Left renal cortex interstitium (tissue), 4 donors: Measurements from ENCODE around the gene SPTLC1. TPM values are rescaled to one million over a fixed set of nuclear protein-coding genes. Genes with fewer than 3 reads are reported as not detected.
"Not testable (repeated sequence)": the region's sequence is repeated elsewhere in the genome, so short reads cannot be mapped to it uniquely, and the experiment has no call there.

Experiments
- DNase-seq, 4 donors: peaks; one replicate each; pipeline ENCODE4 v3.0.0-alpha.2; 2013; ENCODE audit warnings: low read depth in 4 of 4, low spot score in 2 of 4, missing footprints in 1 of 4
- polyA plus RNA-seq, 4 donors: library from polyadenylated mRNA; unstranded; fragments of 120-200 nt; gene quantifications; one replicate each; pipeline ENCODE4 v1.2.1, GENCODE V29; 2013; ENCODE audit not compliant: insufficient read length in 4 of 4

The SPTLC1 gene
- polyA plus RNA-seq, 4 donors = 88.6 to 105 (median 97.5) TPM

- DNase-seq = no peak
Measured at GRCh38 chr9:92141144-92142129, 26.2 kb upstream of the SPTLC1 start.

- DNase-seq = no peak
Measured at GRCh38 chr9:92140754-92141143, 25.5 kb upstream of the SPTLC1 start.

GRCh38 chr9:92140074-92140753, 25.0 kb upstream of the SPTLC1 start:
- peak in 1 of 4 donors; percentile 47 for DNase-seq

GRCh38 chr9:92138960-92139540, 23.8 kb upstream of the SPTLC1 start:
- DNase-seq = not testable (repeated sequence)

GRCh38 chr9:92138157-92138959, 23.1 kb upstream of the SPTLC1 start:
- DNase-seq = no peak

GRCh38 chr9:92136184-92136858, 21.1 kb upstream of the SPTLC1 start:
- DNase-seq = no peak

- no peak for DNase-seq
Measured at GRCh38 chr9:92135576-92135975, 20.4 kb upstream of the SPTLC1 start.

- peak in 2 of 4 donors; percentile 56 to 59 for DNase-seq
Measured at GRCh38 chr9:92133949-92134604, 18.9 kb upstream of the SPTLC1 start.

- not testable (repeated sequence) for DNase-seq
Measured at GRCh38 chr9:92132913-92133312, 17.7 kb upstream of the SPTLC1 start.

- no peak for DNase-seq
Measured at GRCh38 chr9:92132501-92132900, 17.3 kb upstream of the SPTLC1 start.

GRCh38 chr9:92122800-92123199, 7.6 kb upstream of the SPTLC1 start:
- DNase-seq = no peak

- DNase-seq = no peak
Measured at GRCh38 chr9:92122061-92122460, 6.8 kb upstream of the SPTLC1 start.

GRCh38 chr9:92121265-92121664, 6.1 kb upstream of the SPTLC1 start:
- no peak for DNase-seq

GRCh38 chr9:92120138-92120537, 4.9 kb upstream of the SPTLC1 start:
- DNase-seq = no peak

- DNase-seq = no peak
Measured at GRCh38 chr9:92119586-92119985, 4.4 kb upstream of the SPTLC1 start.

- no peak for DNase-seq
Measured at GRCh38 chr9:92108122-92108521, 7.1 kb downstream of the SPTLC1 start.

- DNase-seq = not testable (repeated sequence)
Measured at GRCh38 chr9:92105446-92106225, 9.6 kb downstream of the SPTLC1 start.

- not testable (repeated sequence) for DNase-seq
Measured at GRCh38 chr9:92103601-92104000, 11.6 kb downstream of the SPTLC1 start.
